CD4-positive, alpha-beta T cell treated with Interleukin-21 for 1 hour (primary cell): ENCODE results near the gene C11orf65.

Experiments
- DNase-seq: peaks from one replicate; pipeline ENCODE4 v3.0.0-alpha.2; 2020

C11orf65 gene

GRCh38 chr11:108364159-108364558 lies 103.2 kb downstream of the C11orf65 start:
- DNase-seq = no peak

- no peak for DNase-seq
Observed at GRCh38 chr11:108351468-108351867, 115.9 kb downstream of the C11orf65 start.

GRCh38 chr11:108346451-108346850 lies 120.9 kb downstream of the C11orf65 start:
- DNase-seq = no peak

- no peak for DNase-seq
Observed at GRCh38 chr11:108345767-108346166, 121.6 kb downstream of the C11orf65 start.

GRCh38 chr11:108343714-108344113 lies 123.6 kb downstream of the C11orf65 start:
- no peak for DNase-seq

- no peak for DNase-seq
Observed at GRCh38 chr11:108341654-108342053, 125.7 kb downstream of the C11orf65 start.

- DNase-seq = no peak
Observed at GRCh38 chr11:108340973-108341372, 126.4 kb downstream of the C11orf65 start.

GRCh38 chr11:108338750-108339149 lies 128.6 kb downstream of the C11orf65 start:
- DNase-seq = no peak

- no peak for DNase-seq
Observed at GRCh38 chr11:108333403-108333899, 133.9 kb downstream of the C11orf65 start.
